A549 treated with DMSO at 1 μM for 4 hours (cell line): ENCODE results near the gene NLK. TPM values are rescaled to one million over a fixed set of nuclear protein-coding genes. Genes with fewer than 3 reads are reported as not detected.

Source experiments
- total RNA-seq: library from RNA; stranded (reverse); fragments of 200-300 nt; extraction: Qiagen RNA extraction; gene quantifications from 5 replicates; pipeline ENCODE4 v1.2.3, GENCODE V29; 2022; ENCODE audit warnings: low read depth

NLK gene
- total RNA-seq, result 9.1 to 12.5 TPM (median 10.4 TPM) in 5 replicates

DNA sequence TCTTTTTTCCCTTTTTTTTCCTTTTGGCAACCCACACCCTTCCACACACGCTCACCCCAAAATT lies at the start of gene NLK:
Gene NLK, plus strand, starts transcription at position 21 of the 64 bp plus-strand sequence. CDS start 197 bp downstream, outside the sequence.

Other genes with a start within 250 kb of the NLK start
- 0.14 to 0.17 TPM (median 0.15 TPM) in 5 replicates for gene NOS2, start 242.1 kb upstream of the NLK start, total RNA-seq
- 0.95 to 2.3 TPM (median 1.5 TPM) in 5 replicates for gene LYRM9, start 149.3 kb upstream of the NLK start, total RNA-seq